Measurements from ENCODE around the gene ABLIM3. TPM values are rescaled to one million over a fixed set of nuclear protein-coding genes. Genes with fewer than 3 reads are reported as not detected.

ABLIM3 gene
- total and polyA plus RNA-seq, 9 of the 15 experiments (the other 6 are each of a cell fraction or from before 2014, with no cell fraction given) = 0.03 to 0.38 (median 0.11) TPM

GRCh38 chr5:149133795-149134777, 7.2 kb upstream of the ABLIM3 start (continued):
- no peak for TF ChIP-seq USF2 (CRISPR knock-in tag; IDR thresholded peaks at IDR 0.05)
- peak; percentile 71; the same call in 1 of the 2 replicates for TF ChIP-seq CUX1 (CRISPR knock-in tag; IDR thresholded peaks at IDR 0.05)
- peak; percentile 99 for TF ChIP-seq FOSL1 (tag; conservative IDR thresholded peaks at IDR 0.05)
- no peak for TF ChIP-seq CXXC5 (CRISPR knock-in tag; IDR thresholded peaks at IDR 0.05)
- TF ChIP-seq SMARCB1 (IDR thresholded peaks at IDR 0.05; ENCODE audit: insufficient read length, low read depth) = no peak
- no peak for TF ChIP-seq ZNF512 (tag; IDR thresholded peaks at IDR 0.05)
- TF ChIP-seq E2F8 (IDR thresholded peaks at IDR 0.05; ENCODE audit: low read depth, partially characterized antibody) = no peak
- TF ChIP-seq XRCC3 (IDR thresholded peaks at IDR 0.05) = no peak
- TF ChIP-seq HMGXB4 (CRISPR knock-in tag; IDR thresholded peaks at IDR 0.05) = no peak
- no peak for TF ChIP-seq ATF1 (CRISPR knock-in tag; IDR thresholded peaks at IDR 0.05)
- no peak for TF ChIP-seq ATF1 (tag; IDR thresholded peaks at IDR 0.05)
- no peak for TF ChIP-seq RBM39 (optimal IDR thresholded peaks at IDR 0.05; ENCODE audit: low read depth, low read length)
- no peak for TF ChIP-seq ZKSCAN1 (IDR thresholded peaks at IDR 0.05; ENCODE audit: low read depth, low read length)
- TF ChIP-seq FUS (optimal IDR thresholded peaks at IDR 0.05; ENCODE audit: low read depth, low read length) = no peak
- TF ChIP-seq ERF (CRISPR knock-in tag; IDR thresholded peaks at IDR 0.05) = no peak

Measured in K562 (cell line).